ENCODE results near the gene SH3RF3. TPM values are rescaled to one million over a fixed set of nuclear protein-coding genes. Genes with fewer than 3 reads are reported as not detected.
"Not testable (repeated sequence)": the region's sequence is repeated elsewhere in the genome, so short reads cannot be mapped to it uniquely, and the experiment has no call there.

The SH3RF3 gene
- total RNA-seq, 4 donors from 2014 or later = 2.4 to 5.5 (median 2.9) TPM

DNA sequence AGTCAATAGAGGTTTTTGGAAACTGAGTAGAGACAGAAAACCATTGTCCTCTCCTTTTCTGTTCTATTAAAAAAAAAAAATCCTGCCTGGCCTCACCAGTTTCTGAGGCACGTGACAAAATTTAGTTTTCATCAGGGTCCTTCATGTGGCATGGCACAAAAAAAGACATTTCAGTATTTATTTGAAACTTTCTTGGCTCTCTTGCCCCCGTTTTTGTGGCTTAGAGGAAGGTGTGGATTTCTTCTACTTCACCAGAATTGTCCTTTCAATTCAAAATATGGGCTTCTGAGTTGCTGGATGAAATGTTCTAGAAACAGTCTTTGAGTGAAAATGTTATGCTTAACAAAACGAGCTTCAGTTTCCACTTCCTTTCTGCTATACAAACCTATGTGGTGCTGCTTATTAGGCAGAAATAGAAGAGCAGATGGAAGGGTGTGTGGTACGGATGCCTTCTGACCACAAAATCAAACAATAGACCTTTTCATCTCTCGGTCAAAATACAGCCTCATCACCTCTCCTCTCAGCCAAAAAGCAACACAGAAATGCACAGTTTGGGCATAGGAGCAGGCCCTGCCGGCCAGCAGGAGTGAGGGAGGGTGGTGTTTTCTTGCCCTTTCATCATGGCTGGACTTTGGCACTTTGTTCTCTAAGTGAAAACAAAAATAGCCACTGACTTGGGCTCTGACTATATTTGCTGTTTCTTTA is 89.2 kb downstream of the SH3RF3 start:
- no peak overlapping the region for H3K4me3 ChIP-seq
- no peaks in the 10 kb centered on the region for H3K36me3 ChIP-seq
- no peaks in the 10 kb centered on the region for H3K9me3 ChIP-seq
- H3K27me3 ChIP-seq = no peaks in the 10 kb centered on the region
- no peak for DNase-seq
- peaks cover 0 to 31% (median 17%) of the 10 kb centered on the region in 3 donors for H3K4me1 ChIP-seq
- TF ChIP-seq, protein P1, sequence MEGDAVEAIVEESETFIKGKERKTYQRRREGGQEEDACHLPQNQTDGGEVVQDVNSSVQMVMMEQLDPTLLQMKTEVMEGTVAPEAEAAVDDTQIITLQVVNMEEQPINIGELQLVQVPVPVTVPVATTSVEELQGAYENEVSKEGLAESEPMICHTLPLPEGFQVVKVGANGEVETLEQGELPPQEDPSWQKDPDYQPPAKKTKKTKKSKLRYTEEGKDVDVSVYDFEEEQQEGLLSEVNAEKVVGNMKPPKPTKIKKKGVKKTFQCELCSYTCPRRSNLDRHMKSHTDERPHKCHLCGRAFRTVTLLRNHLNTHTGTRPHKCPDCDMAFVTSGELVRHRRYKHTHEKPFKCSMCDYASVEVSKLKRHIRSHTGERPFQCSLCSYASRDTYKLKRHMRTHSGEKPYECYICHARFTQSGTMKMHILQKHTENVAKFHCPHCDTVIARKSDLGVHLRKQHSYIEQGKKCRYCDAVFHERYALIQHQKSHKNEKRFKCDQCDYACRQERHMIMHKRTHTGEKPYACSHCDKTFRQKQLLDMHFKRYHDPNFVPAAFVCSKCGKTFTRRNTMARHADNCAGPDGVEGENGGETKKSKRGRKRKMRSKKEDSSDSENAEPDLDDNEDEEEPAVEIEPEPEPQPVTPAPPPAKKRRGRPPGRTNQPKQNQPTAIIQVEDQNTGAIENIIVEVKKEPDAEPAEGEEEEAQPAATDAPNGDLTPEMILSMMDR (IDR thresholded peaks at IDR 0.05) = no peak
- TF ChIP-seq POLR2A (IDR thresholded peaks at IDR 0.05) = no peak
- H3K27ac ChIP-seq = peak overlapping the region in 3 of 4 donors; percentile 29 to 71 (median 54)
- 45 to 60% methylated on average over 6 of the region's 6 CpGs for WGBS, 2 donors
- intact Hi-C loops (cut with DNase I) = no loop called here

- H3K27me3 ChIP-seq = no peaks in the 10 kb centered on the region
- intact Hi-C loops (cut with DNase I) = no loop called here
- TF ChIP-seq, protein P1 (IDR thresholded peaks at IDR 0.05) = no peak
- no peak for TF ChIP-seq POLR2A (IDR thresholded peaks at IDR 0.05)
- no peak overlapping the region for H3K4me3 ChIP-seq
- no peak overlapping the region for H3K27ac ChIP-seq
- 10 to 43% methylated on average over 1 of the region's 1 CpG for WGBS, 2 donors
- H3K4me1 ChIP-seq = peaks cover 0 to 28% (median 15%) of the 10 kb centered on the region in 3 donors
- no peak for DNase-seq
- no peaks in the 10 kb centered on the region for H3K9me3 ChIP-seq
- H3K36me3 ChIP-seq = no peaks in the 10 kb centered on the region
Observed at GRCh38 chr2:109218792-109219126, 89.8 kb downstream of the SH3RF3 start.

GRCh38 chr2:109220860-109221259 is 91.9 kb downstream of the SH3RF3 start:
- Histone ChIP-seq H3K27ac (no peak overlapping the region), H3K9me3 (no peaks in the 10 kb centered on the region), H3K4me1 (peaks cover 0 to 18% (median 12%) of the 10 kb centered on the region in 3 donors), H3K27me3 (no peaks in the 10 kb centered on the region), H3K36me3 (no peaks in the 10 kb centered on the region), H3K4me3 (no peak overlapping the region)
- intact Hi-C loops (cut with DNase I) = no loop called here
- TF ChIP-seq POLR2A (IDR thresholded peaks at IDR 0.05) = no peak
- TF ChIP-seq, protein P1 (IDR thresholded peaks at IDR 0.05) = no peak
- no peak for DNase-seq
- 73 to 84% methylated on average over 2 of the region's 2 CpGs for WGBS, 2 donors

- H3K4me1 ChIP-seq = peaks cover 0 to 18% (median 12%) of the 10 kb centered on the region in 3 donors
- WGBS, 2 donors = 92 to 93% methylated on average over 8 to 9 of the region's 9 CpGs
- DNase-seq = not testable (repeated sequence)
Observed at GRCh38 chr2:109221316-109221715, 92.3 kb downstream of the SH3RF3 start.

GRCh38 chr2:109222422-109222821 is 93.4 kb downstream of the SH3RF3 start:
- TF ChIP-seq, protein P1 (IDR thresholded peaks at IDR 0.05) = no peak
- no peak for TF ChIP-seq POLR2A (IDR thresholded peaks at IDR 0.05)
- no peak for DNase-seq
- H3K36me3 ChIP-seq = no peaks in the 10 kb centered on the region
- no peak overlapping the region for H3K27ac ChIP-seq
- no peaks in the 10 kb centered on the region for H3K27me3 ChIP-seq
- H3K9me3 ChIP-seq = no peaks in the 10 kb centered on the region
- H3K4me3 ChIP-seq = no peak overlapping the region
- intact Hi-C loops (cut with DNase I) = no loop called here
- 84 to 94% methylated on average over 3 of the region's 3 CpGs for WGBS, 2 donors
- H3K4me1 ChIP-seq = peaks cover 0 to 16% (median 11%) of the 10 kb centered on the region in 3 donors

More at GRCh38 chr2:109221316-109221715, 92.3 kb downstream of the SH3RF3 start:
- H3K9me3 ChIP-seq; H3K27me3 ChIP-seq; intact Hi-C loops (cut with DNase I); H3K36me3 ChIP-seq; H3K27ac ChIP-seq; H3K4me3 ChIP-seq: not testable (repeated sequence)
